ENCODE results near the gene VPS4B. TPM values are rescaled to one million over a fixed set of nuclear protein-coding genes. Genes with fewer than 3 reads are reported as not detected.
A peak's percentile ranks its signal among the peaks of the same experiment; 100 is the strongest.

Gene VPS4B
- total RNA-seq, 1 donor from 2014 or later, result 65.5 TPM

DNA sequence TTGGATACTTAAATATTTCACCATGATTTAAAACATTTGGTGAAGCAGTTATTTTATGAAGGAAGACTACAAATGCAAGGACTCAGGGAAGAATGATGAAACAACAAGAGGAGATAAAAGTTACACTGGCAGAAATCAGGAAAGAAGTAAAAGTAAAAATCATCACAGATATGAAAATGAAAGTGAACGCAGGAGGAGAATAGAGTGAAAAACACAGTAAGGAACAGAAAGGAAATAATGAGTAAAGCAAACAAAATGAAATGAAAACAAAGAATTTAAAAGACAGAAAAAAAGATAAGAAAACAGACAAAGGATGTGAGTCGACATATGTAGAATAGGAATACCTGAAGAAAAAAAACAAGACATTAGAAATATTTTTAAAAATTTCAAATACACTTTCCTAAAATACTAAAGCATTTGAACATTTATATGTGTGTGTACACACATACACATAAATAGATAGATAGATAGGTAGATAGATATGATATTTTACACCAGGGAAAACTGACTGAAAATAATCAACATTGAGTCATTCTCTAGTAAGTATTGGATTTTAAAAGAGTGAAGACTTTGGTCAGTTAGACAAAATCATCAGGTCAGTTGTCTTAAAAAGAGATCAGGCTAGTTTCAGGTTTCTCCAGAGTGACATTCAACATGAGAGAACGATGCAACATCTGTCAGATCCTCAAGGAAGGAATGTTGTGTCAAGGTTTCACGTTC, 43.2 kb downstream of the VPS4B start:
- Histone ChIP-seq H3K9ac (ENCODE audit: low read length) (peak overlapping the region; percentile 51), H3K4me3 (ENCODE audit: insufficient read depth, low read depth, low read length) (no peak overlapping the region), H2AFZ (ENCODE audit: low read depth, low read length) (no peak overlapping the region), H3K79me2 (ENCODE audit: insufficient read depth, low read length) (no peaks in the 10 kb centered on the region), H4K20me1 (ENCODE audit: insufficient read depth, low read length) (no peaks in the 10 kb centered on the region), H3K4me2 (ENCODE audit: low read length) (peak overlapping the region; percentile 75), H3K36me3 (ENCODE audit: insufficient read depth, low read length) (peaks cover 5% of the 10 kb centered on the region), H3K27me3 (ENCODE audit: insufficient read depth, low read length) (no peaks in the 10 kb centered on the region), H3K9me3 (ENCODE audit: insufficient read depth, low read depth, low read length) (peaks cover 6% of the 10 kb centered on the region), H3K27ac (ENCODE audit: low read depth, low read length) (no peak overlapping the region), H3K4me1 (ENCODE audit: insufficient read depth, low read length) (peaks cover 5% of the 10 kb centered on the region)
- Mint-ChIP-seq H3K9me3 (ENCODE audit: unreplicated experiment) (peaks cover 10% of the 10 kb centered on the region), H3K4me3 (ENCODE audit: unreplicated experiment) (peak overlapping the region; percentile 17), H3K4me1 (ENCODE audit: low read depth, unreplicated experiment) (peaks cover 10% of the 10 kb centered on the region), H3K27me3 (ENCODE audit: low read depth, unreplicated experiment) (no peaks in the 10 kb centered on the region), H3K36me3 (ENCODE audit: low read depth, unreplicated experiment) (peaks cover 20% of the 10 kb centered on the region), H3K27ac (ENCODE audit: unreplicated experiment) (peak overlapping the region; percentile 75)
- FAIRE-seq (no peak), DNase-seq (ENCODE audit: low read depth) (no peak)
- TF ChIP-seq, protein P1, sequence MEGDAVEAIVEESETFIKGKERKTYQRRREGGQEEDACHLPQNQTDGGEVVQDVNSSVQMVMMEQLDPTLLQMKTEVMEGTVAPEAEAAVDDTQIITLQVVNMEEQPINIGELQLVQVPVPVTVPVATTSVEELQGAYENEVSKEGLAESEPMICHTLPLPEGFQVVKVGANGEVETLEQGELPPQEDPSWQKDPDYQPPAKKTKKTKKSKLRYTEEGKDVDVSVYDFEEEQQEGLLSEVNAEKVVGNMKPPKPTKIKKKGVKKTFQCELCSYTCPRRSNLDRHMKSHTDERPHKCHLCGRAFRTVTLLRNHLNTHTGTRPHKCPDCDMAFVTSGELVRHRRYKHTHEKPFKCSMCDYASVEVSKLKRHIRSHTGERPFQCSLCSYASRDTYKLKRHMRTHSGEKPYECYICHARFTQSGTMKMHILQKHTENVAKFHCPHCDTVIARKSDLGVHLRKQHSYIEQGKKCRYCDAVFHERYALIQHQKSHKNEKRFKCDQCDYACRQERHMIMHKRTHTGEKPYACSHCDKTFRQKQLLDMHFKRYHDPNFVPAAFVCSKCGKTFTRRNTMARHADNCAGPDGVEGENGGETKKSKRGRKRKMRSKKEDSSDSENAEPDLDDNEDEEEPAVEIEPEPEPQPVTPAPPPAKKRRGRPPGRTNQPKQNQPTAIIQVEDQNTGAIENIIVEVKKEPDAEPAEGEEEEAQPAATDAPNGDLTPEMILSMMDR (IDR thresholded peaks at IDR 0.05; ENCODE audit: insufficient read depth, low read depth, low read length), result no peak
- TF ChIP-seq EZH2 (IDR thresholded peaks at IDR 0.05; ENCODE audit: insufficient read depth, low read length), result no peak

DNA sequence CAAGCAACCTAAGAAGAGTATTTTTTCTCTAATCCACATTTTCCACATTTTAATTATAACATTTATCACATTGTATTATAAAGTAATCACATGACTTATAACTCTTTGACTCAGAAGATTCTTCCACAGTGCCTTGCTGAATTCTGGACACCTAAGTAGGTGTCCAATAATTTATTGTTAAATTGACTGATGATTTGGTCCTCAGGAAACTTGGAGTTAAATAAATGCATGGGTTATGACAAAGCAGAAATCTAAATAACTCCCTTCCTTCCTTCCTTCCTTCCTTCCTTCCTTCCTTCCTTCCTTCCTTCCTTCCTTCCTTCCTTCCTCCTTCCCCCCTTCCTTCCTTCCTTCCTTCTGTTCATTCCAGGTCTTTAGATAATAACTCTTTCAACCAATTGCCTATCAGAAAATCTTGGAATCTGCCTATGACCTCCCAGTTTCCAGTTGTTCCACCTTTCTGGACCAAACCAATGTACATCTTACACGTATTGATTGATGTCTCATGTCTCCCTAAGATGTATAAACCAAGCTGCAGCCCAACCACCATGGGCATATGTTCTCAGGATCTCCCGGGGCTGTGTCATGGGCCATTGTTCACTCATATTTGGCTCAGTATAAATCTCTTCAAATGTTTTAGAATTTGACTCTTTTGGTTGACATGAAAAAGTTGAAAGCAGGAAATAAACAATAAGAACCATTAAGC, 44.8 kb downstream of the VPS4B start:
- Histone ChIP-seq H3K27ac (ENCODE audit: low read depth, low read length) (no peak overlapping the region), H3K79me2 (ENCODE audit: insufficient read depth, low read length) (no peaks in the 10 kb centered on the region), H3K27me3 (ENCODE audit: insufficient read depth, low read length) (no peaks in the 10 kb centered on the region), H3K4me1 (ENCODE audit: insufficient read depth, low read length) (peaks cover 5% of the 10 kb centered on the region), H4K20me1 (ENCODE audit: insufficient read depth, low read length) (no peaks in the 10 kb centered on the region), H3K9me3 (ENCODE audit: insufficient read depth, low read depth, low read length) (peaks cover 6% of the 10 kb centered on the region), H2AFZ (ENCODE audit: low read depth, low read length) (no peak overlapping the region), H3K36me3 (ENCODE audit: insufficient read depth, low read length) (no peaks in the 10 kb centered on the region), H3K4me2 (ENCODE audit: low read length) (no peak overlapping the region), H3K4me3 (ENCODE audit: insufficient read depth, low read depth, low read length) (no peak overlapping the region), H3K9ac (ENCODE audit: low read length) (no peak overlapping the region)
- Mint-ChIP-seq H3K9me3 (ENCODE audit: unreplicated experiment) (peaks cover 10% of the 10 kb centered on the region), H3K4me3 (ENCODE audit: unreplicated experiment) (no peak overlapping the region), H3K36me3 (ENCODE audit: low read depth, unreplicated experiment) (peaks cover 7% of the 10 kb centered on the region), H3K27me3 (ENCODE audit: low read depth, unreplicated experiment) (no peaks in the 10 kb centered on the region), H3K27ac (ENCODE audit: unreplicated experiment) (no peak overlapping the region), H3K4me1 (ENCODE audit: low read depth, unreplicated experiment) (peaks cover 10% of the 10 kb centered on the region)
- no peak for TF ChIP-seq EZH2 (IDR thresholded peaks at IDR 0.05; ENCODE audit: insufficient read depth, low read length)
- TF ChIP-seq, protein P1 (IDR thresholded peaks at IDR 0.05; ENCODE audit: insufficient read depth, low read depth, low read length), result no peak
- FAIRE-seq, result no peak
- no peak for DNase-seq (ENCODE audit: low read depth)

Data from astrocyte (in vitro differentiated cells and primary cell).